ENCODE data around the gene MAP3K15. TPM values are rescaled to one million over a fixed set of nuclear protein-coding genes. Genes with fewer than 3 reads are reported as not detected.
A peak's percentile ranks its signal among the peaks of the same experiment; 100 is the strongest.
"Not testable (repeated sequence)": the region's sequence is repeated elsewhere in the genome, so short reads cannot be mapped to it uniquely, and the experiment has no call there.

Gene MAP3K15
- total RNA-seq, 1 donor: under 0.01 TPM

DNA sequence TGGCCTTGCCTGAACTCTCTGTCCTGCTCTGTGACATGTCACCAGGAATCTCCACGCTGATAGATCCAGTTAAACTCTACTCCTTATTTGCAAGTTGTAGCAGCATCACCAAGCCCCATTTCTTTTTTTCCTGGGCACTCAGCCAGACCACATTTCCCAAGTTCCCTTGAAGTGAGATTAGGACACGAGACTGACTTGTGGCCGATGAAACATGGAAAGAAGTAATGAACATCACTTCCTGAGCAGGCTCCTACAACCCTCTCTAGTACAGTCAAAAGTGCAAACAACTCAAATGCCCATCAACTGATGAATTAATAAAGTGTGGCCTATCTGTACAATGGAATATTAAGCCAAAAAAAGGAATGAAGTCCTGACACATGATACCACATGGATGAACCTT is 74.6 kb downstream of the MAP3K15 start:
- peak; percentile 38 for DNase-seq (ENCODE audit: low read depth)
- TF ChIP-seq, protein P1, sequence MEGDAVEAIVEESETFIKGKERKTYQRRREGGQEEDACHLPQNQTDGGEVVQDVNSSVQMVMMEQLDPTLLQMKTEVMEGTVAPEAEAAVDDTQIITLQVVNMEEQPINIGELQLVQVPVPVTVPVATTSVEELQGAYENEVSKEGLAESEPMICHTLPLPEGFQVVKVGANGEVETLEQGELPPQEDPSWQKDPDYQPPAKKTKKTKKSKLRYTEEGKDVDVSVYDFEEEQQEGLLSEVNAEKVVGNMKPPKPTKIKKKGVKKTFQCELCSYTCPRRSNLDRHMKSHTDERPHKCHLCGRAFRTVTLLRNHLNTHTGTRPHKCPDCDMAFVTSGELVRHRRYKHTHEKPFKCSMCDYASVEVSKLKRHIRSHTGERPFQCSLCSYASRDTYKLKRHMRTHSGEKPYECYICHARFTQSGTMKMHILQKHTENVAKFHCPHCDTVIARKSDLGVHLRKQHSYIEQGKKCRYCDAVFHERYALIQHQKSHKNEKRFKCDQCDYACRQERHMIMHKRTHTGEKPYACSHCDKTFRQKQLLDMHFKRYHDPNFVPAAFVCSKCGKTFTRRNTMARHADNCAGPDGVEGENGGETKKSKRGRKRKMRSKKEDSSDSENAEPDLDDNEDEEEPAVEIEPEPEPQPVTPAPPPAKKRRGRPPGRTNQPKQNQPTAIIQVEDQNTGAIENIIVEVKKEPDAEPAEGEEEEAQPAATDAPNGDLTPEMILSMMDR (IDR thresholded peaks at IDR 0.05; ENCODE audit: insufficient read depth, low read depth, low read length): no peak
- H3K4me3 ChIP-seq (ENCODE audit: low read depth, low read length): no peak overlapping the region

DNA sequence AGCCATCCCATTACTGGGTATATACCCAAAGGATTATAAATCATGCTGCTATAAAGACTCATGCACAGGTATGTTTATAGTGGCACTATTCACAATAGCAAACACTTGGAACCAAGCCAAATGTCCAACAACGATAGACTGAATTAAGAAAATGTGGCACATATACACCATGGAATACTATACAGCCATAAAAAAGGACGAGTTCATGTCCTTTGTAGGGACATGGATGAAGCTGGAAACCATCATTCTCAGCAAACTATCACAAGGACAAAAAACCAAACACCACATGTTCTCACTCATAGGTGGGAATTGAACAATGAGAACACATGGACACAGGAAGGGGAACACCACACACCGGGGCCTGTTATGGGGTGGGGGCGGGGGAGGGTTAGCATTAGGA is 92.6 kb downstream of the MAP3K15 start:
- not testable (repeated sequence) for DNase-seq (ENCODE audit: low read depth); H3K4me3 ChIP-seq (ENCODE audit: low read depth, low read length)

DNA sequence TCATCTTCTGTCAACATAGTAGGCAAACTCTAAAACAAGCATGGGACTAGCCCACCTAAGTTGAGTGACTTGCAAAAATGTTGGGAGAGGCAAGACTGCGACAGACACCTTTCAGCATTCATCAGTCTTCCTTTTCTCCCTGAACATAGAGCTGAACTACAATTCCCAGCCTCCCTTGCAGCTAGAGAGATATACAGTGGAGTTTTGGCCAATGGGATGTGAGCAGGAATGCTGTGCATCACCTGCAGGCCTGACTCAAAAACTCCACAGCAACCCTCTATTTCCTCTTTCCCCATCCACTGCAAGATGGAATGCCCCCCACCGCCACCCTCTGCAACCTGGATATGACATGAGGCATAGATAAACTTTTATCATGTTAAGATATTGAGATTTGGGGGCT is 105.0 kb downstream of the MAP3K15 start:
- no peak overlapping the region for H3K4me3 ChIP-seq (ENCODE audit: low read depth, low read length)
- DNase-seq (ENCODE audit: low read depth): no peak
- TF ChIP-seq, protein P1 (IDR thresholded peaks at IDR 0.05; ENCODE audit: insufficient read depth, low read depth, low read length): no peak

DNA sequence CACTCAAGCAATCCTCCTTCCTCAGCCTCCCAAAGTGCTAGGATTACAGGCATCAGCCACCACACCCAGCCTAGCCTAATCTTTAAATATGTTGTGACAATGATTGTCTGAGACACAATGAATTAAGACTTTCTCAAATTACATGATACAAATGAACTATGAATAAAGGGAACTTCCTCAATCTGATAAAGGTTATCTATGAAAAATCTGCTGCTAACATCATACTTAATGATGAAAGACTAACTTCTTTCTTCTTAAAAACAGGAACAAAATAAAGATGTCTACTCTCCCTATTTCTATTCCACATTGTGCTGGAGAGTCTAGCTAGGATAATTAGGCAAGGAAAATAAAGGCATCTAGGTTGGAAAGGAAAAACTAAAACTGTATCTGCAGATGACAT is 111.6 kb downstream of the MAP3K15 start:
- TF ChIP-seq, protein P1 (IDR thresholded peaks at IDR 0.05; ENCODE audit: insufficient read depth, low read depth, low read length): no peak
- DNase-seq (ENCODE audit: low read depth): no peak
- no peak overlapping the region for H3K4me3 ChIP-seq (ENCODE audit: low read depth, low read length)

DNA sequence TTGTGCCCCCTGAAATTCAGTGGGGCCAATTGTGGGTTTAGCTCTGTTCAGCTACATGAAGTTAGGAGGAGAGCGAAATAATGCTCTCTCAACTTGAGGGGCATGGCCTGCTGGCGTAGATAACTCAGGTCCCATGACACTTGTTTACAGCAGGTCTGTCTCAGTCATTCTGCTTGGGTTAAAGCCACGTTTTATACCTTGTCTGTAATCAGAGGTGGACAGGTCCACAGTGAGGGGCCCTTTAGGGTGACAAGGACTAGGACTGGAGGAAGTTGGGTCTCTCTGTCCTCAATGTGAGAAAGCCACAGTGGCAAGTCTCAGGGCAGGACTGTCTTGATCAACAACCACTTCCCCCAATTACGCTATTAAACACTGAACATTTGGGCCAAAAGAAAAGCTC is 122.6 kb downstream of the MAP3K15 start:
- TF ChIP-seq, protein P1 (IDR thresholded peaks at IDR 0.05; ENCODE audit: insufficient read depth, low read depth, low read length): no peak
- H3K4me3 ChIP-seq (ENCODE audit: low read depth, low read length): no peak overlapping the region
- no peak for DNase-seq (ENCODE audit: low read depth)

DNA sequence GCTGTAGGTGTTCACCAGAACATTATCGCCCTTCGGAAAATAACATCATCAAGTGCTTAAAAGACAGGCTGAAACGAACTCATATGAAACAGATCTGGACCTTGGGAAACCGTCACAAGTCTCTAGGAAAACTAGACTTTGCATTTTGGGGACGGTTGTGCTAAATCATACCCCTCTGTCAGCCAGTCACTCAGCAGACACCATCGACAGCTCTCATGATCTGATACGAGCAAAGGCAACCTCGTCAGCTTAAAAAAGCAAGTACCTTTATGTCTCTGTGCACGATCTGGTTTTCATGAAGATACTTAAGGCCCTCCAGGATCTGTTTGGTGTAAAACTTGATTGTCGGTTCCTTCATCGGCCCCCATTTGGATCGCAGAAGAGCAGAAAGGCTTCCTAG is 123.2 kb downstream of the MAP3K15 start:
- TF ChIP-seq, protein P1 (IDR thresholded peaks at IDR 0.05; ENCODE audit: insufficient read depth, low read depth, low read length): no peak
- DNase-seq (ENCODE audit: low read depth): no peak

DNA sequence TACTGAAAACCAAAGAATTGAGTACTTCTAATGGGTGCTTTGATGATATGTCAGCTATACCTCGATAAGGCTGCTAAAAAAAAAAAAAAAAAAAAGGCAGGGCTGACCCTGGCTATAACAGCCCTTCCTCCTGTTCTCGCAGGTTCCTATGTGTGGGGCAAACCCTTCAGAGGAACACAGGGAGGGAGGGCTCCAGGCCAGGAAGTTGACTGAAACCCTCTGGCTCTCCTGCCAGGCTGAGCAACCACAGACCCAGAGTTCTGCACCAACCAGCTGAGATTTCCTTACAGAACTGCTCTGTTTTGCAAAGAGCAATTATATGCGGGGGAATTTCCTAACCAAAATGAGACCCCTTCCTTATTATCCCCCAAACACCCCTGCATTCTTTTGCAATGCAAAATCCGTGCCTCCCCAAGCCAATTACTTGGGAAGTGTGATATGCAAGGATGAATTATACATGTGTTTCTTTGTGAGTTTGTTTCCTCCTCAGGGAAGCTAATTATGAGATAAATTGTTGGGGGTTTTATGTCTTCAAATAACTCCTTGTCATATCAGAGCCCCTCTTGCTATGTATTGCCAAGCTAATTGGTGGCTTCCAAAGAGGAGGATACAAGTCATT is 126.0 kb downstream of the MAP3K15 start:
- DNase-seq (ENCODE audit: low read depth): no peak
- TF ChIP-seq, protein P1 (IDR thresholded peaks at IDR 0.05; ENCODE audit: insufficient read depth, low read depth, low read length): no peak
- H3K4me3 ChIP-seq (ENCODE audit: low read depth, low read length): no peak overlapping the region

More for the DNA sequence above, 123.2 kb downstream of the MAP3K15 start:
- H3K4me3 ChIP-seq (ENCODE audit: low read depth, low read length): no peak overlapping the region

Measured in fibroblast of villous mesenchyme (primary cell).